NB4 (cell line): ENCODE results near the gene ARL11.

Experiments
- POLR2A ChIP-seq: IDR thresholded peaks from 2 replicates; pipeline ENCODE4 v1.6.1; 2011; ENCODE audit warnings: mild to moderate bottlenecking; ENCODE audit not compliant: insufficient read length; ENCODE audit errors: extremely low read depth
- TF ChIP-seq, protein P1 (sequence below): IDR thresholded peaks from one replicate; pipeline ENCODE4 v1.5.1; 2012; ENCODE audit warnings: low read depth, low read length

DNA sequence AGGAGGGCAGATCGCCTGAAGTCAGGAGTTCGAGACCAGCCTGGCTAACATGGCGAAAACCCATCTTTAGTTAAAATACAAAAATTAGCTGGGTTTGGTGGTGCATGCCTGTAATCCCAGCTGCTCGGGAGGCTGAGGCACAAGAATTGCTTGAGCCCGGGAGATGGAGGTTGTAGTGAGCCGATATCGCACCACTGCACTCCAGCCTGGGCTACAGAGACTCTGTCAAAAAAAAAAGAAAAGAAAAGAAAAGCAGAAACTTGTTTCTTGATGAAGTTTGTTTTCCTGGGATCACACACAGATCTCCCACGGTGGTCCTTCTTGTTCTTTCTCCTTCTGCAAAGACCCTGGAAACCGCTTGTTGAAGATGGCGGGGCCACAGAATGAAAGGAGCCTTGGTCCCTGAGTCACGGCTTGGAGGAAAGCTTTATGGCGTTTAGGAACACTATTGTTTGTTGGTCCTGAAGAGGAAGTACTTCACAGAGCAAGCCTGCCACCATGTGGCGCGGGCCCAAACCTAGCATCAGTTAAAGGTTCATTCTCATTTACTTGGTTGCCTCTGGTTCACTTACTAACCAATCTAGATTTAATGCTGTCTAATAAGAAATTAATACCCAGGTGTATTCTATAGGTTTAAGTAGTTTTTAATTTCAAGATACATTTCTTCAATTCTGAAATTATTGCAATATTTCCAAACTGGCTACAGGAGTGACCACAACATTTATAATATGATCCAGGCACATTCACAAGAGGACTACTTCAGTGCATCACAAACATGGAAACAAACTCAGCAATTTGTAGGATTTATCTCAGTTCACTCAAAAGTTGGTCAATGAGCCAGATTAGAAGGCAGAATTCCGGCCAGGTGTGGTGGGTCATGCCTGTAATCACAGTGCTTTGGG lies 21.3 kb upstream of the ARL11 start:
- no peak for TF ChIP-seq POLR2A
- TF ChIP-seq, protein P1, sequence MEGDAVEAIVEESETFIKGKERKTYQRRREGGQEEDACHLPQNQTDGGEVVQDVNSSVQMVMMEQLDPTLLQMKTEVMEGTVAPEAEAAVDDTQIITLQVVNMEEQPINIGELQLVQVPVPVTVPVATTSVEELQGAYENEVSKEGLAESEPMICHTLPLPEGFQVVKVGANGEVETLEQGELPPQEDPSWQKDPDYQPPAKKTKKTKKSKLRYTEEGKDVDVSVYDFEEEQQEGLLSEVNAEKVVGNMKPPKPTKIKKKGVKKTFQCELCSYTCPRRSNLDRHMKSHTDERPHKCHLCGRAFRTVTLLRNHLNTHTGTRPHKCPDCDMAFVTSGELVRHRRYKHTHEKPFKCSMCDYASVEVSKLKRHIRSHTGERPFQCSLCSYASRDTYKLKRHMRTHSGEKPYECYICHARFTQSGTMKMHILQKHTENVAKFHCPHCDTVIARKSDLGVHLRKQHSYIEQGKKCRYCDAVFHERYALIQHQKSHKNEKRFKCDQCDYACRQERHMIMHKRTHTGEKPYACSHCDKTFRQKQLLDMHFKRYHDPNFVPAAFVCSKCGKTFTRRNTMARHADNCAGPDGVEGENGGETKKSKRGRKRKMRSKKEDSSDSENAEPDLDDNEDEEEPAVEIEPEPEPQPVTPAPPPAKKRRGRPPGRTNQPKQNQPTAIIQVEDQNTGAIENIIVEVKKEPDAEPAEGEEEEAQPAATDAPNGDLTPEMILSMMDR, result peak; percentile 84
